Activated T-cell treated with anti-CD3 and anti-CD28 coated beads for 1 hour (primary cell): Measurements from ENCODE around the gene ADAMTS14.

Experiments
- DNase-seq: peaks from one replicate; pipeline ENCODE4 v3.0.0-alpha.2; 2020; ENCODE audit warnings: low read depth

Gene ADAMTS14

GRCh38 chr10:70735161-70735560 lies 62.9 kb downstream of the ADAMTS14 start:
- no peak for DNase-seq

DNA sequence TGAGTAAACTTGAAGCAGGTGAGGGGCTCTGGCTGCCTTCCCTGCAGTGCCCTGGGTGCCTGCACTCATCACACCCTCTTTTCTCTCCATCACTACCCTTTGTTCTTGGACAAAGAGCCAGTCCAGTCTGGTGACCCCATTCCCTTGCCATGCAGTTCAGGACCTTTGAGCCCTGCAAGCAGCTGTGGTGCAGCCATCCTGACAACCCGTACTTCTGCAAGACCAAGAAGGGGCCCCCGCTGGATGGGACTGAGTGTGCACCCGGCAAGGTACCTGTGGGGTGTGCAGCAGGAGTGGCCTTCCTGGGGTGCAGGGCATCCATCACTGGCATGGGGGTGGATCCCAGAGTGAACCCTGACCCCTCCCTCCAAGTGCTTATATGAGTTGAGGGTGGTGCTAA lies 64.2 kb downstream of the ADAMTS14 start:
- DNase-seq, result no peak

DNA sequence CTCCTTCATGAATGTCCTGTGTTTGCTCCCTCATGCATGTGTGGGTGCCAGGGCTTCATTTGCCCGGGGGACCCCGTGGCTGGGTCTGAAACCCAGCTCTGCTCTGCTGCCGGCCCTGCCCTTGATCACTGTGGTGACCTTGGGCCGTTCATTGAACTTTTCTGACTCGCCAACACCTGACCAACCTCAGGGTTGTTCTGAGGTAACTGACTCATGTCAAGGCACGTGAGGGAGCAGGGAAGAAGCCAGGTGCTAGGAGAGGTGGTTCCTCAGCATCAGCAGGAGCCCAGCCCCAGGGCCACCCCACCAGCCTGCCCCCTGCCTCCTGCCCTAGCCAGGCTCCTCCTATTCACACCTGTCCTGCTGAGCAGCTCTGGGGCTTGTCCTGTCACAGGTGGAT lies 64.9 kb downstream of the ADAMTS14 start:
- no peak for DNase-seq

- DNase-seq, result no peak
Measured at GRCh38 chr10:70738006-70738760, 65.9 kb downstream of the ADAMTS14 start.

DNA sequence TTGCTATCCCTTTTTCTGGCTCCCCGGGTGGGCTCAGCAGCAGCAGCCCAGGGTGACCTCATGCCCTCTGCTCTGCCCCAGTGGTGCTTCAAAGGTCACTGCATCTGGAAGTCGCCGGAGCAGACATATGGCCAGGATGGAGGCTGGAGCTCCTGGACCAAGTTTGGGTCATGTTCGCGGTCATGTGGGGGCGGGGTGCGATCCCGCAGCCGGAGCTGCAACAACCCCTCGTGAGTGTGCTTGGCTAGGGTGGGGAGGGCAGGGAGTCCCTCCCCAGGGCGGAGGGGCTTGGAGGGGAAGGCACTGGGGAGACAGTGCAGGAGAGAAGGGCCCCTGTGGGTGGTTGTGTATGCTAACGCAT lies 66.4 kb downstream of the ADAMTS14 start:
- DNase-seq, result no peak

DNA sequence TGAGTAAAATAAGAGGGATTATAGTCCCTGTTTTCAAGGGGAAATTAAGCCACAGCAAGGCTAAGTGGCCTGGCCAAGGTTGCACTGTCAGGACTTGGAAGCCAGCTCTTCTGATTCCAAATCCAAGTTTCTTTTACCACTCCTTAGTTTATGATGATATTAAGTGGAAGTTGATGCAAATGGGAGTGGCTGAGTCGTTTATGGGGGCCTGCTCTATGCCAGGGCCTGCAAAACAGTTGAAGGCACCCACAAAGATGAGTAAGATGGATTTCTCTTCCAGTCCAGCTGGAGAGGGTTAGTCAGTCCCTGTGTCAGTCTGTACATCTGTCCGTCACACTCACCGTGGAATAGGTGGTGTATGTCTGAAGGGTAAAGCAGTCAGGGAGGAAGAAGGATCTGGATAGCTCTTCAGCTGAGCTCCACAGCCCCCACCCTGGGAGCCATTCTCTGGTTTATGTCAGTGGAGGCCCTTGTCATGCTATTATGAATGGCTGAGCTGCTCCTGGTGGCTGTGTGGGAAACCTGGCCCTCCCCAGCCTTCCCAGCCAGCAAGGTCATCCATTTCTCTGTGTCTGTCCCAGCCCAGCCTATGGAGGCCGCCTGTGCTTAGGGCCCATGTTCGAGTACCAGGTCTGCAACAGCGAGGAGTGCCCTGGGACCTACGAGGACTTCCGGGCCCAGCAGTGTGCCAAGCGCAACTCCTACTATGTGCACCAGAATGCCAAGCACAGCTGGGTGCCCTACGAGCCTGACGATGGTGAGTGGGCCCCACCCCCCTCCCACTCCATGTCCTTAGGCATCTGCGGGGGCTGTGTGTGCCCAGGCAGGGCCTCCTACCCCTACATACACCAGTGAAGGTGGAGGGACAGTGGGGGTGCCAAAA lies 68.3 kb downstream of the ADAMTS14 start:
- DNase-seq, result no peak

DNA sequence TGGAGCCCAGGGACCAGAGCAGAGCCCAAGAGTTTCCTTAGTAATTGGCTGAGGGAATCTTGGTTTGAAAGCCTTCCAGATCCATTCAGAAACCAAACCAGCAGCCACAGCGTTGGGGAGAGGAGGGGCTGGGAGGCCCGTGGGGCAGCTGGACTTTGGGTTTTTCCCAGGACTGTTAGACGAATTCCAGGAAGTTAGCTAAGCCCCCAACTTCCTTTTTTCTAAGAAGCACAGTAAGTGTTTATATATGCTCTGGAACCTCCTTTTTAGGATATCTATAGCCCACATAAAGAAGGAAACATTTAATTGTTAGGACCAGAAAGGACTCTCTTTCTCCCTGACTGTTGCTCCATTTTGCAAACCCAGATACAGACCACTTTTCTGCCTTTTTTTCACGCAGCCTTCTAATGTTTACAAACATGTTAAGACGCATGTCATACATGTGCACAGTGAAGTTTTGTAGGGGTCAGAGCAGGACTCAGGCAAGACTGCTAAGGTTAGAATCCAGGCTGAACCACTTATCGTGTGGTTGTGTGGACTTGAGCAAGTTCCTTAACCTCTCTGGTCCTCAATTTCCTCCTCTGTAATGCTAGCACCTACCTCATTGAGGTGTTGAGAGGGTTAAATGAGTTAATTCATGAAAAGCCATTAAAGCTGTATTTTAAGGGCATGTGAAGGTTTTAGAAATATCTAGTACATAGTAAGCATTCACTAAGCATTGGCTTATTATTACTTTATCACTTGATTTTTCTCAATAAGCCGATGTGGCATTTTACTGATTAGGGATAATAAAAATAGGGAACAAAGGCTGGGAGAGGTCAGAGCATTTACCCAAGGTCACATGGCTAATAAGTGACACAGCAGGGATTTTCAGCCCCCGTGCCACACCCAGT lies 70.5 kb downstream of the ADAMTS14 start:
- DNase-seq, result no peak

- no peak for DNase-seq
Measured at GRCh38 chr10:70743430-70743788, 71.1 kb downstream of the ADAMTS14 start.

GRCh38 chr10:70743879-70744278 lies 71.6 kb downstream of the ADAMTS14 start:
- no peak for DNase-seq

DNA sequence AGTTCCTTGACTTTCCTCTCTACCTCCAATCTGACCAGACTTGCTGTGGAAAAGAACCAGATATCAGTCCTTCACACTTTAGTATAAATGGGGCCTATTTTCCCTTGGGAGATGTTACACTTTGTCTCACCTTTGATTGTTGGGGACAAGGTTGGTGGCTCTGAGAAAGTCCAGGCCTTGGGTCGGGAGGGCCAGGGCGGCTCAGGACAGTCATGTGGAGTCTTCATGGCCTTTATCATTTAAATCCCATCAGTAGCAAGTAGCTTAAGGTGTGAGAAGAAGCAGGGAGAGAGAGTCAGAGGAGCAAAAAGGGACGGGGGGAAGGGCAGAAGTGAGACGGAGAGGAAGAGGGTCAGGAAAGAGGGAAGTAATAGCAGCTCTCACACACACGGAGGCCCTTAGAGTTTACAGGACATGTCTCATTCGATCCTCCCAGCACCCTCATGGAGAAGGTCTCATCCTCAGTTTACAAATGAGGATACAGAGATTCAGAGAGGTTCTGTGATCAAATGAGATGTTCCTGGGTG lies 72.4 kb downstream of the ADAMTS14 start:
- DNase-seq, result no peak

GRCh38 chr10:70745555-70745954 lies 73.2 kb downstream of the ADAMTS14 start:
- no peak for DNase-seq

DNA sequence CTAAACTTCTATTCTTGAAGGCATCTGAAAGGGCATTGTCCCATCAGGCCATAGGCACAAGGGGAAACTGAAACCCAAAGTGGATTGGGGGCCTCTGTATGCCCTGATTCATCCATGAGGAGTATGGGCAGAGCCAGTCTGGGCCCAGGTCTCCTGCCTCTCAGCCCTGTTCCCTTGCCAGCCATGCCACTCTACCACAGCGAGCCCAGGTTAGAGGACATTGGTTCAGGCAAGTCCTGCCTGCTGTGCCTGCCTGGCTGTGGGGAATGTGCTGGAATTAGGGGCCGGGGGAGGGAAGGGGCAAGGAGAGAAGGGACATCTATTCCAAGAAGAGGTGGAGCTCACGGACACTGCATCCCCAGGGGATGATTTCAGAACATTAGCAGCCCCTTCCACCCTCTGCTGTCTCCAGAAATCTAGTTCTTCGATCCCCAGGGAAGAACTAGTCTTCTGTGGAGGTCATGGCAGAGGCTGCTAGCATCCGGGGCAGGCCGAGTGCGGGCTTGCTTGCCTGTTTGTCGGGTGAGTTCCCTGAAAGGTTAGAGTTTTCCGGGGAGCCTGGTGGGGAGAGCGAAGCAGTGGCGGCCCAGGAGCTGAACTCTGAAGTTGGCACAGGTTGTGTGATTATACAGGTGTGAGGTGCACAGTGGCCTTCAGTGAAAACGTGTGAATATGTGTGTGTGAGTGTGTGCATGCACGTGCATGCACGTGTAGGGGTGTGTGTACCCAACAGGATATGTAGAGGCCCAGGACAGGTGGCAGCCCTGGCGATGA lies 75.1 kb downstream of the ADAMTS14 start:
- DNase-seq, result no peak

DNA sequence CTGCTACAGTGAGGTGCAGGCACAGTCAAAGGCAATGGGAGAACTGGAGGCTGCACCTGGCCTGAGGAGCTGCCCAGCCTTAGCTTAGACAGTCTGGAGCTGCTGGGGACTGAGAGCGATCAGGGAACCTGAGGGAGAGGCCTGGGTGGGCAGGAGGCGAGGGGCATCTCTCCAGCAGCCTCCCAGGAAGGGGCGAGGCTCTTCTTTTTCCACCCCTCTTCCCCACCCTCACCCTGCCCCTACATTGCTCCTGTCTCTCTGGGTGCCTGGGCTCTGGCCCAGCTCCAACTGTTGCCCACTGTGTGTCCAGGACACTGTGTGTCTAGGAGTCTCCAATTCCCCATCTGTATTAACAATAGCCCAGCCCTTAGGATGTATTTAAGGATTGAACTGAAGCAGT lies 76.0 kb downstream of the ADAMTS14 start:
- no peak for DNase-seq

- no peak for DNase-seq
Measured at GRCh38 chr10:70748801-70749573, 76.7 kb downstream of the ADAMTS14 start.

DNA sequence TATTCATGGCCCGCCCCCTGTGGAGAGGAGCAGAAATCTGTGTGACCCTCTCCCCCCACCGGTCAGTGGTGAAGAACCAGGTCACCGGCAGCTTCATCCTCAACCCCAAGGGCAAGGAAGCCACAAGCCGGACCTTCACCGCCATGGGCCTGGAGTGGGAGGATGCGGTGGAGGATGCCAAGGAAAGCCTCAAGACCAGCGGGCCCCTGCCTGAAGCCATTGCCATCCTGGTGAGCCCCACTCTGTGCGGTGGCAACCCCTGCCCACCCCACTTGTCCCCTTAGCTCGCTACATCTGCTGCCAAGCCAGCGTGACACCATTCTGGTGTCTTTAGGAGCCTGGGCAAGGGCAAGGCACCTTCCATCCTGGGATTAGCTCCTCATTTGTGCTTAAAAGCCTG lies 77.5 kb downstream of the ADAMTS14 start:
- DNase-seq, result no peak

DNA sequence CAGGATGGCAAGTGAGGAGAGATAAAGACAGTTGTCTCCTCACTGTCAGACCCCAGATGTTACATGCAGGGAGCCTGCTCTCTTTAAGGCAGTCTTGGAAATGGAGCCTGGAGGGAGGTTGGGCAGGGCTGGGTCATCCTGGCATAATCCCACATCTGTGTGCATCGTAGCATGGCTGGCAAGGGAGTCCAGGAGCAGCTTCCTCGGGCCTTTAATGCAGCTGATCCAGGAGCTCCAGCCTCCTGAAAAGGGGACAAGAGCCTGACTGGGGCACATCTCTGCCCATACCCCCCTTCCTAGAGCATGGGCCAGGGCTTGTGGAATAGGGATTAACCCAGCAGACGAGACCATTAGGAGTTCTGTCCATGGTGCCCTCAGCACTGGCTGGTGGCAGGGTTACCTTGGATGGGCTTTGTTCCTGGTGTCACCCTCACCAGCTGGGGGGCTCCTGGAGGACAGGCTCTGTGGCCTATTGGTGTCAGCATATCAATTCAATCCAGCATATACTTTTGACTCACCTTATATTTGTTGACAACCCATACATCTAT lies 77.9 kb downstream of the ADAMTS14 start:
- DNase-seq, result no peak

- no peak for DNase-seq
Measured at GRCh38 chr10:70751356-70751755, 79.0 kb downstream of the ADAMTS14 start.

DNA sequence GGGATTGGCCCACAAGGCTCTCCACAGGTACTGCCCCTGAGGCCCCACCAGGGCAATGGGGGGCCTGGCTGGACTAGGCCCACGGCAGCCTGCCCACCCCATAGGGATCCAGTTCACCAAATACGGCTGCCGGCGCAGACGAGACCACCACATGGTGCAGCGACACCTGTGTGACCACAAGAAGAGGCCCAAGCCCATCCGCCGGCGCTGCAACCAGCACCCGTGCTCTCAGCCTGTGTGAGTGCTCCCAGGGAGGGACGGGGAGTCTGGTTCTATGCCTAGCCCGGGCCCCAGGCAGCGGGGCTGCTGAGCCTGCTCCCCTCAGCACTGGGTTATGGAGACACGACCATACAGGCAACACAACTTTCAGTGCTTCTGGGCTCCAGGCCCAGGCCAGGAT lies 79.7 kb downstream of the ADAMTS14 start:
- no peak for DNase-seq

DNA sequence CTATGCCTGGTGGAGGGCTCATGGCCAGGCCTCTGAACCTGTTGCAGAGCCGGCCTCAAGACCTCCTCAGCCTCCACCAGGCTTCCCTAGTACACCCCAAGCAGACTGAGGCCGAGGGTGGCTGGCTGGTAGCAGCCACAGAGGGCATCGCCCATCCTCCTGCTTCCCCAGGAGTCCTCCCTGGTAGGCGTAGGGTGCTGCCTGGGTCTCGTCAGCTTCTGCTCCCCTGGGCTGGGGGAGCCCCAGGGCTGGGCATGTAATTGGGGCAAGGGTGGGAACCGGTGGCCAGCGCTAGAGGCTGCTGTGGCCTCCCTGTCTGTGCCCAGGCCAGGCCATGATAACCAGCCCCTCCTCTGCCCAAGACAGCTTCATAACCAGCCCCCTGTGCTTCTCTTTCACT lies 80.3 kb downstream of the ADAMTS14 start:
- DNase-seq, result no peak

DNA sequence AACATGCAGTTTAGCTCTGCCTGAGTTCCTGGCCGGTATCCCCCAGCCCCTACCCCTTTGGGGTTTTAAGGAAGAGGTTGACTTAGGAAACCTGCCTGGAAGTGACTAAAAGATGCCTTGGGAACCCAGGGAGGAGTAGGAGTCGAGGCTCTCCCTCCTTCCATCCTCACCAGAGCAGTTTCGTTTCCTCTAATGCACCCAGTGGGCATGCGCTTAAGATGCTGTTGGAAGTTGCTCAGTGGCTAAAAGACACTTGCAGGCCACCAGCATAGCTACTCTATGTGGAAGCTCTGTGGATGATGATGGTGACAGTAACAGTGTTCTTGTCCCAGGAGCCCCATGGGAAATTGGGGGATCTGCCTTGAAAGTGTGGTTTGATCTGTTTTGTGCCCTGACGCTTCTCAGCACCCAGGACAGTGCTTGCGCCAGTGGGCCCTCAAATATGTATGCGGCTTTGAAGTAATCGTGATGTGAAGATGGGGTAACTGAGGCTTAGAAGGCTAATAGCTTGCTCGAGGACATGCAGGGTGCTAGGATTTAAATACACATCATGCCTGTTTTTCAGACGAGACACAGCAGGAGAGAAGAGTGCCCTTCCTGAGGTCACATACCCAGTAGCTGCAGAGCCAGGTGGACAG lies 80.8 kb downstream of the ADAMTS14 start:
- DNase-seq, result no peak
